ENCODE results near the gene PPP2R2D. TPM values are rescaled to one million over a fixed set of nuclear protein-coding genes. Genes with fewer than 3 reads are reported as not detected.

The PPP2R2D gene
- total RNA-seq, 2 experiments from 2014 or later: 37.4 to 38.5 TPM

DNA sequence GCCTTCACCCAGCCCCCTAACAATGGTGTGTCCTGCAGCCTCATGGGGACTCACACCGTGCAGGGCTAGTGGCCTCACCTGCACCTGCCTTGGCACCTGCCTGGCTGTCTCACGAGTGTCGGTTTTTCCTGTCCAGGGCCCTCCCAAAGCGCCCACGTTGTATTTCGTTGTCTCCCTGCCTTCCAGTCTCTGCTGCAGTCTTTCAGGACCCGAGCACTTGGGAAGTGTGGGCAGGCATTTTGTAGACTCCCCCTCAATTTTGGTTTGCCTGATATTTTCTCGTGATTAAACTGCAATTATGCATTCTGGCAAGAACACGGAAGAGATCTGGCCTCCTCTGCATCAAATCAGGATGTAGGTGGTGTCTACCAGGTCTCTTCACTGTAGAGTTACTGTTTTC, 63.0 kb downstream of the PPP2R2D start:
- H3K9me3 ChIP-seq (ENCODE audit: low read length): no peaks in the 10 kb centered on the region
- peaks cover 31% of the 10 kb centered on the region for H3K36me3 ChIP-seq (ENCODE audit: insufficient read depth, low read length)
- no peak overlapping the region for H3K4me2 ChIP-seq (ENCODE audit: low read length)
- TF ChIP-seq, protein P1, sequence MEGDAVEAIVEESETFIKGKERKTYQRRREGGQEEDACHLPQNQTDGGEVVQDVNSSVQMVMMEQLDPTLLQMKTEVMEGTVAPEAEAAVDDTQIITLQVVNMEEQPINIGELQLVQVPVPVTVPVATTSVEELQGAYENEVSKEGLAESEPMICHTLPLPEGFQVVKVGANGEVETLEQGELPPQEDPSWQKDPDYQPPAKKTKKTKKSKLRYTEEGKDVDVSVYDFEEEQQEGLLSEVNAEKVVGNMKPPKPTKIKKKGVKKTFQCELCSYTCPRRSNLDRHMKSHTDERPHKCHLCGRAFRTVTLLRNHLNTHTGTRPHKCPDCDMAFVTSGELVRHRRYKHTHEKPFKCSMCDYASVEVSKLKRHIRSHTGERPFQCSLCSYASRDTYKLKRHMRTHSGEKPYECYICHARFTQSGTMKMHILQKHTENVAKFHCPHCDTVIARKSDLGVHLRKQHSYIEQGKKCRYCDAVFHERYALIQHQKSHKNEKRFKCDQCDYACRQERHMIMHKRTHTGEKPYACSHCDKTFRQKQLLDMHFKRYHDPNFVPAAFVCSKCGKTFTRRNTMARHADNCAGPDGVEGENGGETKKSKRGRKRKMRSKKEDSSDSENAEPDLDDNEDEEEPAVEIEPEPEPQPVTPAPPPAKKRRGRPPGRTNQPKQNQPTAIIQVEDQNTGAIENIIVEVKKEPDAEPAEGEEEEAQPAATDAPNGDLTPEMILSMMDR (conservative IDR thresholded peaks at IDR 0.05; ENCODE audit: low read length): no peak
- no peak for TF ChIP-seq EZH2phosphoT487 (IDR thresholded peaks at IDR 0.05; ENCODE audit: borderline replicate concordance, low read depth, low read length)
- H2AFZ ChIP-seq (ENCODE audit: low read length): no peak overlapping the region
- BruUV-seq (replicated peaks): no TSS peak
- no peak overlapping the region for H3K27ac ChIP-seq (ENCODE audit: low read depth, low read length, poor library complexity, severe bottlenecking)
- ChIA-PET POLR2A (no interaction called here), CTCF (ENCODE audit: unreplicated experiment) (no interaction called here)
- no peaks in the 10 kb centered on the region for H4K20me1 ChIP-seq (ENCODE audit: insufficient read depth, low read length)
- no peaks in the 10 kb centered on the region for H3K79me2 ChIP-seq (ENCODE audit: insufficient read depth, low read depth, low read length)
- DNase-seq (ENCODE audit: low spot score): no peak
- intact Hi-C loops (cut with micrococcal nuclease; ENCODE audit: unreplicated experiment): no loop called here
- H3K4me3 ChIP-seq (ENCODE audit: low read depth, low read length, poor library complexity, severe bottlenecking): no peak overlapping the region
- no peaks in the 10 kb centered on the region for H3K4me1 ChIP-seq (ENCODE audit: insufficient read depth, low read length, poor library complexity, severe bottlenecking)
- H3K9me2 ChIP-seq (ENCODE audit: insufficient read depth, low read length): no peaks in the 10 kb centered on the region

- intact Hi-C loops (cut with micrococcal nuclease; ENCODE audit: unreplicated experiment): no loop called here
- Histone ChIP-seq H4K20me1 (ENCODE audit: insufficient read depth, low read length) (no peaks in the 10 kb centered on the region), H3K4me3 (ENCODE audit: low read depth, low read length, poor library complexity, severe bottlenecking) (no peak overlapping the region), H3K36me3 (ENCODE audit: insufficient read depth, low read length) (peaks cover 36% of the 10 kb centered on the region), H3K27ac (ENCODE audit: low read depth, low read length, poor library complexity, severe bottlenecking) (no peak overlapping the region), H3K4me1 (ENCODE audit: insufficient read depth, low read length, poor library complexity, severe bottlenecking) (no peaks in the 10 kb centered on the region), H3K4me2 (ENCODE audit: low read length) (no peak overlapping the region), H3K9me3 (ENCODE audit: low read length) (no peaks in the 10 kb centered on the region), H3K9me2 (ENCODE audit: insufficient read depth, low read length) (no peaks in the 10 kb centered on the region), H3K79me2 (ENCODE audit: insufficient read depth, low read depth, low read length) (no peaks in the 10 kb centered on the region), H2AFZ (ENCODE audit: low read length) (no peak overlapping the region)
- no TSS peak for BruUV-seq (replicated peaks)
- no peak for DNase-seq (ENCODE audit: low spot score)
- TF ChIP-seq EZH2phosphoT487 (IDR thresholded peaks at IDR 0.05; ENCODE audit: borderline replicate concordance, low read depth, low read length): no peak
- TF ChIP-seq, protein P1 (conservative IDR thresholded peaks at IDR 0.05; ENCODE audit: low read length): no peak
- ChIA-PET POLR2A (no interaction called here), CTCF (ENCODE audit: unreplicated experiment) (no interaction called here)
Observed at GRCh38 chr10:131964298-131964697, 63.5 kb downstream of the PPP2R2D start.

DNA sequence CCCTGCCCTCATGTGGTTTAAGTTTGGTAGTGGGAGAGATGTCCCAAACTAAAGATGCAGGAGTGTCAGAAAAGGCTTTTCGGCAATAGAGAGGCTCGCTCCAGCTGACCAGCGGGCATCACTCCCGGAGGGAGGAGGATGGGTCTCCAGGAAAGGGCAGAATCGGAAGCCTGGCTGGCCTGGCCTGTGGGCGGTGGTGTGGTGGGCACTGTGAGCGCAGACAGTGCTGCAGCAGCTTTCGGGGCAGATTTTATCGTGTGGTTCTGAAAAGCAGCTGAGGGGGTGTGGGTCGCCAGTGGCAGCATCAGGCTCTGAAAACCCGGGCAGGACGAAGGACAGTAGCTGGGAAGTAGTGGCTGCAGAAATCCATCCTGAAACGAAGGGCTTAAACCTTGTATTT, 68.1 kb downstream of the PPP2R2D start:
- POLR2A ChIA-PET: no interaction called here
- no peak for DNase-seq (ENCODE audit: low spot score)
- H4K20me1 ChIP-seq (ENCODE audit: insufficient read depth, low read length): no peaks in the 10 kb centered on the region; the same call in 1 of the 2 replicates
- no peaks in the 10 kb centered on the region for H3K9me3 ChIP-seq (ENCODE audit: low read length)
- H3K4me2 ChIP-seq (ENCODE audit: low read length): no peak overlapping the region
- intact Hi-C loops (cut with micrococcal nuclease; ENCODE audit: unreplicated experiment): no loop called here
- H3K9me2 ChIP-seq (ENCODE audit: insufficient read depth, low read length): no peaks in the 10 kb centered on the region
- H3K4me3 ChIP-seq (ENCODE audit: low read depth, low read length, poor library complexity, severe bottlenecking): no peak overlapping the region
- H3K79me2 ChIP-seq (ENCODE audit: insufficient read depth, low read depth, low read length): no peaks in the 10 kb centered on the region
- peaks cover 75% of the 10 kb centered on the region for H3K36me3 ChIP-seq (ENCODE audit: insufficient read depth, low read length)
- H3K4me1 ChIP-seq (ENCODE audit: insufficient read depth, low read length, poor library complexity, severe bottlenecking): no peaks in the 10 kb centered on the region
- no peak overlapping the region for H3K27ac ChIP-seq (ENCODE audit: low read depth, low read length, poor library complexity, severe bottlenecking)
- TF ChIP-seq, protein P1 (conservative IDR thresholded peaks at IDR 0.05; ENCODE audit: low read length): no peak
- TF ChIP-seq EZH2phosphoT487 (IDR thresholded peaks at IDR 0.05; ENCODE audit: borderline replicate concordance, low read depth, low read length): no peak
- H2AFZ ChIP-seq (ENCODE audit: low read length): no peak overlapping the region
- BruUV-seq (replicated peaks): no TSS peak
- CTCF ChIA-PET (ENCODE audit: unreplicated experiment): interaction anchor here (0.6 kb wide), 1 partner anchor 31 kb away, joined by 5 read pairs; no protein-coding TSS in a partner anchor

Data from OCI-LY7 (cell line).